HG03571 (cell line): Measurements from ENCODE around the gene GSG1L2.
"Not testable (repeated sequence)": the region's sequence is repeated elsewhere in the genome, so short reads cannot be mapped to it uniquely, and the experiment has no call there.

Experiments used
- ATAC-seq: cut with Tn5 transposase; IDR thresholded peaks from one replicate; pipeline ENCODE4 v1.9.1; 2021; ENCODE audit not compliant: unreplicated experiment

GSG1L2 gene

GRCh38 chr17:9790889-9791876 lies 30.7 kb downstream of the GSG1L2 start, which contains the start of gene DHRS7C:
TSS of gene DHRS7C (minus strand) at chr17:9791592. CDS start at chr17:9791284, 308 bp downstream.
- ATAC-seq, result no peak

- ATAC-seq, result no peak
These were observed 31.6 kb downstream of the GSG1L2 start for GRCh38 chr17:9790316-9790715.

GRCh38 chr17:9788601-9789000 lies 33.3 kb downstream of the GSG1L2 start:
- ATAC-seq, result no peak

- ATAC-seq, result no peak
These were observed 37.3 kb downstream of the GSG1L2 start for GRCh38 chr17:9784544-9784943.

- ATAC-seq, result not testable (repeated sequence)
These were observed 38.4 kb downstream of the GSG1L2 start for GRCh38 chr17:9783465-9783864.

GRCh38 chr17:9783050-9783449 lies 38.8 kb downstream of the GSG1L2 start:
- ATAC-seq, result no peak

- ATAC-seq, result no peak
These were observed 41.3 kb downstream of the GSG1L2 start for GRCh38 chr17:9780552-9780951.

- ATAC-seq, result no peak
These were observed 45.0 kb downstream of the GSG1L2 start for GRCh38 chr17:9776911-9777310.

GRCh38 chr17:9772658-9773057 lies 49.2 kb downstream of the GSG1L2 start:
- no peak for ATAC-seq

GRCh38 chr17:9771465-9771864 lies 50.4 kb downstream of the GSG1L2 start:
- ATAC-seq, result no peak

- no peak for ATAC-seq
These were observed 52.7 kb downstream of the GSG1L2 start for GRCh38 chr17:9769036-9769695.

GRCh38 chr17:9768381-9768934 lies 53.4 kb downstream of the GSG1L2 start:
- ATAC-seq, result no peak

- no peak for ATAC-seq
These were observed 54.4 kb downstream of the GSG1L2 start for GRCh38 chr17:9767432-9767991.

GRCh38 chr17:9766970-9767369 lies 54.9 kb downstream of the GSG1L2 start:
- no peak for ATAC-seq

GRCh38 chr17:9765322-9765721 lies 56.6 kb downstream of the GSG1L2 start:
- no peak for ATAC-seq

- ATAC-seq, result no peak
These were observed 58.2 kb downstream of the GSG1L2 start for GRCh38 chr17:9763643-9764042.

- no peak for ATAC-seq
These were observed 61.6 kb downstream of the GSG1L2 start for GRCh38 chr17:9760266-9760665.

- ATAC-seq, result no peak
These were observed 66.8 kb downstream of the GSG1L2 start for GRCh38 chr17:9755083-9755482.
